Esophagus muscularis mucosa (tissue), 4 donors: ENCODE results near the gene MSRB2. TPM values are rescaled to one million over a fixed set of nuclear protein-coding genes. Genes with fewer than 3 reads are reported as not detected.
A peak's percentile ranks its signal among the peaks of the same experiment; 100 is the strongest.

ENCODE experiments used
- DNase-seq: peaks from one replicate; pipeline ENCODE4 v3.0.0-alpha.2; 2017; ENCODE audit errors: extremely low spot score
- H3K27ac ChIP-seq, 4 donors: fragments of 200-600 bp; sonication (generic); replicated peaks in 1 of 4; 1 replicate in 3 of 4; 2 replicates in 1 of 4; pipeline ENCODE4 v1.5.1; 2016 to 2019; ENCODE audit warnings: mild to moderate bottlenecking in 1 of 4
- H3K27me3 ChIP-seq, 4 donors: fragments of 200-600 bp; sonication (generic); one replicate each; pipeline versions ENCODE4 v1.5.1 to v1.6.0; 2016 to 2019
- H3K36me3 ChIP-seq, 4 donors: fragments of 200-600 bp; sonication (generic); one replicate each; pipeline ENCODE4 v1.5.1; 2016 to 2019
- H3K4me1 ChIP-seq, 4 donors: fragments of 200-600 bp; sonication (generic); one replicate each; pipeline ENCODE4 v1.5.1; 2016 to 2019
- H3K4me3 ChIP-seq, 4 donors: fragments of 200-600 bp; sonication (generic); 1 replicate in 2 of 4; 2 replicates in 2 of 4; pipeline ENCODE4 v1.5.1; 2016 to 2019; ENCODE audit warnings: mild to moderate bottlenecking in 4 of 4, moderate library complexity in 1 of 4
- H3K9me3 ChIP-seq, 4 donors: fragments of 200-600 bp; sonication (generic); 1 replicate in 3 of 4; 2 replicates in 1 of 4; pipeline ENCODE4 v1.5.1; 2016 to 2019
- EP300 ChIP-seq: sonication (generic); formaldehyde crosslinking; IDR thresholded peaks from one replicate; pipeline ENCODE4 v1.6.1; 2017; ENCODE audit warnings: antibody characterized with exemption
- POLR2A ChIP-seq: fragments of 450-650 bp; IDR thresholded peaks from one replicate; pipeline ENCODE4 v1.6.1; 2017; ENCODE audit warnings: antibody characterized with exemption, moderate library complexity, mild to moderate bottlenecking, low read depth
- POLR2AphosphoS5 ChIP-seq, 2 donors: sonication (generic); formaldehyde crosslinking; IDR thresholded peaks; one replicate each; pipeline ENCODE4 v1.6.1; 2017; ENCODE audit warnings: antibody characterized with exemption in 2 of 2
- WGBS: methylation state at CpG from one replicate; pipeline ENCODE4 v1.1.5; 2018; 5-methylcytosine and 5-hydroxymethylcytosine counted together
- intact Hi-C: fragments of 100-400 bp; cut with DNase I; formaldehyde crosslinking; loops from one replicate; pipeline ENCODE4 v1.15.1; 2023
- total RNA-seq, 4 donors: library from RNA; depleted of rRNA; stranded (reverse); fragments of >200 nt; gene quantifications; one replicate each; pipeline versions ENCODE4 v1.1.0 to v1.2.1, GENCODE V29; 2016
- TF ChIP-seq, protein P1 (sequence below), 3 experiments: fragments of 200-600 bp in 2 of 3; fragments of 450-650 bp in 1 of 3; sonication (generic) in 2 of 3; IDR thresholded peaks; one replicate each; pipeline ENCODE4 v1.5.1; 2017 to 2019; ENCODE audit warnings: antibody characterized with exemption in 3 of 3, mild to moderate bottlenecking in 2 of 3, moderate library complexity in 1 of 3

MSRB2 gene
- total RNA-seq, 4 donors from 2014 or later: 36.0 to 48.6 (median 40.6) TPM

DNA sequence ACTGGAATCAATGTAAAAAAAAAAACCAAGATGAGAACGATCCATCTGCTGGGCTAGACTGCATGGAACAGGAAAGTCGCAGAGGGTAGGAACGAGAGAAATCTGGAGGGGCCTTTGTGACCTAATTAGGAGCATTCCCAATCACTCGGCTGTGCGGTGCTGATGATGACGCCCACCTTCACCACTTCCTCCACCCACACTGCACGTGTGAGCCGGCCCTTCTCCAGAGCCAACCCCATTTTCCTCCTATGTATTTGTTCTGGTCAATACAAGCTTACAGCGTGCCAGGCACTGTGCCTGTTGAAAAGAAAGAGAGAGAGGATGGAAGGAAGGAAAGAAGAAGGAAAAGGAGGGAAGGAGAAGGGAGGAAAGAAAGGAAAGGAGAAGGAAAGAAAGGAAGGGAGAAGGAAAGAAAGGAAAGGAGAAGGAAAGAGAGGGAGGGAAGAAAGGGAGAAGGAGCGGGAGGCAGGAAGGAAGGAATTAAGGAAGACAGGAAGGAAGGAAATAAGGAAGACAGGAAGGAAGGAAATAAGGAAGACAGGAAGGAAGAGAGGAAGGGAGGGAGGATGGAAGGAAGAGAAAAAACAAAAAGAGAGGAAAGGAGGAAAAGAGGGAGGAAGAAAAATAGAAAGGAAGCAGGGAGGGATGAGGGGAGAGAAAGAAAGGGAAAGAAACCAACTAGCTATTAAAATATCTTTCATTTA is 61.2 kb downstream of the MSRB2 start:
- H3K4me1 ChIP-seq: peaks cover 4 to 7% (median 5%) of the 10 kb centered on the region in 4 donors
- intact Hi-C loops: no loop called here
- H3K9me3 ChIP-seq: no peaks in the 10 kb centered on the region
- H3K27ac ChIP-seq: no peak overlapping the region
- H3K36me3 ChIP-seq: no peaks in the 10 kb centered on the region
- DNase-seq: peak; percentile 42
- H3K4me3 ChIP-seq: no peak overlapping the region
- 69% methylated on average over 10 of the region's 10 CpGs for WGBS
- peaks cover 0 to 24% (median 0%) of the 10 kb centered on the region in 4 donors for H3K27me3 ChIP-seq
- no peak for TF ChIP-seq POLR2A
- TF ChIP-seq EP300: no peak
- TF ChIP-seq, protein P1, sequence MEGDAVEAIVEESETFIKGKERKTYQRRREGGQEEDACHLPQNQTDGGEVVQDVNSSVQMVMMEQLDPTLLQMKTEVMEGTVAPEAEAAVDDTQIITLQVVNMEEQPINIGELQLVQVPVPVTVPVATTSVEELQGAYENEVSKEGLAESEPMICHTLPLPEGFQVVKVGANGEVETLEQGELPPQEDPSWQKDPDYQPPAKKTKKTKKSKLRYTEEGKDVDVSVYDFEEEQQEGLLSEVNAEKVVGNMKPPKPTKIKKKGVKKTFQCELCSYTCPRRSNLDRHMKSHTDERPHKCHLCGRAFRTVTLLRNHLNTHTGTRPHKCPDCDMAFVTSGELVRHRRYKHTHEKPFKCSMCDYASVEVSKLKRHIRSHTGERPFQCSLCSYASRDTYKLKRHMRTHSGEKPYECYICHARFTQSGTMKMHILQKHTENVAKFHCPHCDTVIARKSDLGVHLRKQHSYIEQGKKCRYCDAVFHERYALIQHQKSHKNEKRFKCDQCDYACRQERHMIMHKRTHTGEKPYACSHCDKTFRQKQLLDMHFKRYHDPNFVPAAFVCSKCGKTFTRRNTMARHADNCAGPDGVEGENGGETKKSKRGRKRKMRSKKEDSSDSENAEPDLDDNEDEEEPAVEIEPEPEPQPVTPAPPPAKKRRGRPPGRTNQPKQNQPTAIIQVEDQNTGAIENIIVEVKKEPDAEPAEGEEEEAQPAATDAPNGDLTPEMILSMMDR (IDR thresholded peaks at IDR 0.05): no peak
- no peak for TF ChIP-seq POLR2AphosphoS5 (IDR thresholded peaks at IDR 0.05)

DNA sequence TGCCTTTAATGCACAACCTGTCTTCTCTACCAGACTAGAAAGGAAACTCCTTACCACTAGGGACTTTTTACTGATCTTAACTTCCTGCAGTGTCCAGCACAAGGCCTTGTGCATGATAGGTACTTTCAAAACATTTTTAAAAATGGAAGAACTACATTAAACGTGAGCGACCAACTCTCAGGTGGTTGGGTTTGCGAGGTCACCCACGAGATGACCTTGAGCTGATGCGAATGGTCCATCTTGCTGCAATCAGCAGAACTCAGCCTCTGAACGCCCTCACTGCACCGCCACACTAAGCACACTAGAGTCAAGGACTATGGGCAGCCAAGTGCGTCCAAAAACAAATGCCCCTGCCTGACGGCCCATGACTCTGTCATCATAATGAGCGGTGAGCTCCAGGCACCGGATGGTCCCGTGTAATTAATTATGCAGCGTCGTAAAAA is 61.9 kb downstream of the MSRB2 start:
- TF ChIP-seq, protein P1 (IDR thresholded peaks at IDR 0.05): no peak
- no peak for TF ChIP-seq EP300
- no peak for TF ChIP-seq POLR2AphosphoS5 (IDR thresholded peaks at IDR 0.05)
- no peak for TF ChIP-seq POLR2A
- WGBS: 67% methylated on average over 14 of the region's 14 CpGs
- no peak overlapping the region for H3K4me3 ChIP-seq
- H3K36me3 ChIP-seq: no peaks in the 10 kb centered on the region
- intact Hi-C loops: no loop called here
- no peaks in the 10 kb centered on the region for H3K9me3 ChIP-seq
- H3K27me3 ChIP-seq: peaks cover 0 to 24% (median 0%) of the 10 kb centered on the region in 4 donors
- peak; percentile 62 for DNase-seq
- H3K4me1 ChIP-seq: peaks cover 4 to 7% (median 5%) of the 10 kb centered on the region in 4 donors
- no peak overlapping the region for H3K27ac ChIP-seq

DNA sequence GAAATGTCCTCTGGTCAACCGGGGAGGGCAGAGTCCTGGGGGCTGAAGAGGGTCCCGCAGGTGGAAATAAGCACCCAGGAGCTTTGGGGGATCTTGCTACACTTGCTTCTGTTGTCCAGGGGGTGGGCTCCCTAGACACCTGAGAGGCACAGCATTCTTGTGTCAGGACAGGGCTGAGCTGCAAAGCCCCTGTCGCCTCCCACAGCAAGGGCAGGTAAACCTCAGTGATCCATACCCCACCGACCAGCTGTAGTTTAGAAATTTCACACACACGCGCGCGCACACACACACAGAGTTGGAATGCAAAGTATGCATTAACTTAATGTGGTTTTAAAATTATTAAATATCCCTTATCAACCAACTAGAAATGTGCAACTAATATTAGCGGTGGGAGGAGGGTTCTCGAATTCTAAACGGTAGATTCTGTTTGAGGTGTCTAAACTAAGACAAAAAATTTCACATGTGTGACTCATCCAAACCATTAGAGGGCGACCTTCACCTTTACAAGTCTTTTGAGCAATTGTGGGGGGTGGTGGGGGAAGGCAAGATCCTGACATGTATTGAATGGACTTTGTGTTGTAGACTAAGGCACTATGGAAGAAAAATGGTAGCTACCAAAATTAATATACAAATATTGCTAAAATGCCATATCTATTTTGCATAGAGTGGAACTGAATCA is 62.5 kb downstream of the MSRB2 start:
- Histone ChIP-seq H3K9me3 (no peaks in the 10 kb centered on the region), H3K4me3 (peak overlapping the region in 2 of 4 donors; percentile 14 to 20), H3K36me3 (no peaks in the 10 kb centered on the region), H3K4me1 (peaks cover 4 to 7% (median 5%) of the 10 kb centered on the region in 4 donors), H3K27ac (no peak overlapping the region), H3K27me3 (peaks cover 0 to 24% (median 0%) of the 10 kb centered on the region in 4 donors)
- 49% methylated on average over 12 of the region's 12 CpGs for WGBS
- intact Hi-C loops: no loop called here
- TF ChIP-seq EP300: no peak
- TF ChIP-seq POLR2AphosphoS5 (IDR thresholded peaks at IDR 0.05): no peak
- peak; percentile 70 for DNase-seq

DNA sequence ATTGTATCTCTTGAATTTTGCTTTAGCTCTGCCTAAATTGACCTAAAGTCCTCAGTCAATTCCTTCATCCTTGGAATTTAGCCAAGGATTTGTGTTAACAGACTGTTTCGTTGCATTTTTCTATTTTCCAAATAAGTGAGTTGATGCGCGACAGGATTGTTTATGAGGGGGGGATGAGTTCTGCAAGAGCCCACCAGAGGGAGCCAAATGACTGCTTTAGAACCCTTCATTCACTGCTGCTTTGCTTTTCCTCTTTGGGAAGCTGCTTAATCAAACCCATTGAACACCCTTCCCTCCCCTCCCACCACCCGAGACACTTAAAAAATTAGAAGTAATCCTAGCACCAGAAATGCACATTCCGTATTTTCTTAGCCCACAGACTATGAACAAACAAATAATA is 63.0 kb downstream of the MSRB2 start:
- DNase-seq: peak; percentile 86

More for the DNA sequence above, 63.0 kb downstream of the MSRB2 start:
- Histone ChIP-seq H3K4me3 (peak overlapping the region in 2 of 4 donors; percentile 14 to 20), H3K4me1 (peaks cover 4 to 7% (median 5%) of the 10 kb centered on the region in 4 donors), H3K9me3 (no peaks in the 10 kb centered on the region), H3K27ac (no peak overlapping the region), H3K27me3 (peaks cover 0 to 24% (median 0%) of the 10 kb centered on the region in 4 donors), H3K36me3 (no peaks in the 10 kb centered on the region)
- TF ChIP-seq EP300: no peak
- TF ChIP-seq, protein P1 (IDR thresholded peaks at IDR 0.05): peak; percentile 67 to 72 (median 70)
- under 1% methylated on average over 5 of the region's 5 CpGs for WGBS
- intact Hi-C loops: no loop called here
